H1 (cell line): ENCODE results near the gene ITPR1. TPM values are rescaled to one million over a fixed set of nuclear protein-coding genes. Genes with fewer than 3 reads are reported as not detected.

Experiments
- CTCF ChIA-PET: fragments of 300-600 bp; sonication (Branson Sonifier 250); formaldehyde crosslinking; loops from one replicate; lab custom pipeline; 2021; ENCODE audit not compliant: partially characterized antibody; lab: Charles Lee
- POLR2A ChIA-PET: fragments of 300-600 bp; sonication (Branson Sonifier 250); formaldehyde crosslinking; loops from one replicate; lab custom pipeline; 2021; ENCODE audit warnings: inconsistent platforms; ENCODE audit not compliant: partially characterized antibody; lab: Charles Lee
- DNase-seq, 2 experiments: peaks; one replicate each; pipeline versions ENCODE4 v3.0.0 to v3.0.0-alpha.2; 2010 to 2022; ENCODE audit warnings: low spot score in 2 of 2, low read depth in 1 of 2, mixed read lengths in 1 of 2
- FAIRE-seq: peaks from 2 replicates; lab custom pipeline; 2011; peaks lifted over from hg19 to GRCh38; lab: Jason Lieb, UNC
- H2AFZ ChIP-seq: 2 replicates; pipeline ENCODE4 v1.8.1; 2012; ENCODE audit warnings: low read length, inconsistent platforms
- H2AK5ac ChIP-seq: 2 replicates; pipeline ENCODE4 v1.6.1; 2013; ENCODE audit warnings: low read depth, low read length
- H2BK120ac ChIP-seq: replicated peaks from 2 replicates; pipeline ENCODE3; 2013; ENCODE audit warnings: low read depth, low read length, inconsistent platforms
- H2BK12ac ChIP-seq: 2 replicates; pipeline ENCODE4 v1.6.1; 2013; ENCODE audit warnings: low read depth, low read length
- H2BK15ac ChIP-seq: 2 replicates; pipeline ENCODE4 v1.6.1; 2013; ENCODE audit warnings: low read length
- H2BK20ac ChIP-seq: 2 replicates; pipeline ENCODE4 v1.6.1; 2013; ENCODE audit warnings: low read length
- H2BK5ac ChIP-seq: 2 replicates; pipeline ENCODE4 v1.6.1; 2013; ENCODE audit warnings: low read depth, low read length
- H3K14ac ChIP-seq: 2 replicates; pipeline ENCODE4 v1.6.1; 2013; ENCODE audit warnings: inconsistent platforms; ENCODE audit not compliant: insufficient read length
- H3K18ac ChIP-seq: 2 replicates; pipeline ENCODE4 v1.6.1; 2013; ENCODE audit warnings: low read length; ENCODE audit errors: extremely low read depth
- H3K23ac ChIP-seq: 2 replicates; pipeline ENCODE4 v1.6.1; 2013; ENCODE audit warnings: inconsistent platforms; ENCODE audit not compliant: insufficient read length
- H3K23me2 ChIP-seq: 2 replicates; pipeline ENCODE4 v1.6.1; 2013; ENCODE audit warnings: low read depth, low read length
- H3K27ac ChIP-seq: 2 replicates; pipeline ENCODE4 v1.6.1; 2011; ENCODE audit warnings: low read depth, low read length, inconsistent platforms
- H3K27me3 ChIP-seq, 4 experiments: replicated peaks in 1 of 4; 1 replicate in 1 of 4; 2 replicates in 3 of 4; pipeline versions ENCODE4 v1.6.1 to v1.8.1; 2011 to 2013; ENCODE audit warnings: low read length in 3 of 4, mild to moderate bottlenecking in 3 of 4, inconsistent platforms in 2 of 4, mixed read lengths in 2 of 4, moderate library complexity in 1 of 4; ENCODE audit not compliant: control insufficient read depth in 3 of 4, insufficient read depth in 3 of 4; ENCODE audit errors: extremely low read depth in 1 of 4
- H3K36me3 ChIP-seq, 4 experiments: 2 replicates each; pipeline versions ENCODE4 v1.6.1 to v1.8.1; 2011 to 2013; ENCODE audit warnings: mild to moderate bottlenecking in 4 of 4, low read length in 3 of 4, moderate library complexity in 2 of 4, control low read depth in 1 of 4, inconsistent platforms in 1 of 4; ENCODE audit not compliant: insufficient read depth in 4 of 4, control insufficient read depth in 2 of 4
- H3K4ac ChIP-seq: replicated peaks from 2 replicates; pipeline ENCODE3; 2013; ENCODE audit warnings: low read length, low read depth, mixed read lengths, inconsistent platforms; ENCODE audit not compliant: insufficient read length
- H3K4me1 ChIP-seq, 4 experiments: replicated peaks in 1 of 4; 1 replicate in 1 of 4; 2 replicates in 3 of 4; pipeline versions ENCODE4 v1.6.1 to v1.8.1; 2011 to 2013; ENCODE audit warnings: low read length in 3 of 4, inconsistent platforms in 2 of 4, mixed read lengths in 1 of 4; ENCODE audit not compliant: insufficient read depth in 4 of 4, control insufficient read depth in 3 of 4
- H3K4me2 ChIP-seq, 2 experiments: 2 replicates each; pipeline versions ENCODE4 v1.6.1 to v1.8.1; 2011 to 2013; ENCODE audit warnings: low read depth in 2 of 2, low read length in 2 of 2, control low read depth in 1 of 2, inconsistent platforms in 1 of 2, mild to moderate bottlenecking in 1 of 2; ENCODE audit not compliant: insufficient read depth in 1 of 2
- H3K4me3 ChIP-seq, 4 experiments: fragments of 200-600, 300-600 bp in 1 of 4; sonication (generic), shearing (Covaris generic), sonication (Bioruptor Twin) in 1 of 4; 2 replicates each; pipeline versions ENCODE4 v1.5.1 to v1.8.1; 2011 to 2016; ENCODE audit warnings: low read length in 4 of 4, low read depth in 3 of 4, control low read depth in 2 of 4, inconsistent platforms in 2 of 4, mild to moderate bottlenecking in 2 of 4, mixed read lengths in 1 of 4, moderate library complexity in 1 of 4; ENCODE audit not compliant: insufficient read depth in 2 of 4; ENCODE audit errors: extremely low read depth in 1 of 4
- H3K56ac ChIP-seq: replicated peaks from 2 replicates; pipeline ENCODE3; 2013; ENCODE audit warnings: low read depth, mild to moderate bottlenecking, mixed read lengths, low read length, inconsistent platforms; ENCODE audit not compliant: insufficient read length
- H3K79me1 ChIP-seq: 2 replicates; pipeline ENCODE4 v1.6.1; 2013; ENCODE audit warnings: low read depth, low read length, control low read depth
- H3K79me2 ChIP-seq, 2 experiments: 2 replicates each; pipeline versions ENCODE4 v1.6.1 to v1.8.1; 2012 to 2013; ENCODE audit warnings: low read length in 2 of 2, mild to moderate bottlenecking in 2 of 2, inconsistent platforms in 1 of 2; ENCODE audit not compliant: insufficient read depth in 2 of 2, control insufficient read depth in 1 of 2
- H3K9ac ChIP-seq, 4 experiments: replicated peaks in 1 of 4; 1 replicate in 1 of 4; 2 replicates in 3 of 4; pipeline versions ENCODE4 v1.6.1 to v1.8.1; 2011 to 2013; ENCODE audit warnings: low read depth in 3 of 4, low read length in 3 of 4, control low read depth in 2 of 4, mild to moderate bottlenecking in 2 of 4, moderate library complexity in 2 of 4, inconsistent platforms in 1 of 4; ENCODE audit errors: extremely low read depth in 1 of 4
- H3K9me3 ChIP-seq, 2 experiments: 2 replicates each; pipeline versions ENCODE4 v1.6.1 to v1.8.1; 2012 to 2013; ENCODE audit warnings: mild to moderate bottlenecking in 2 of 2, moderate library complexity in 2 of 2, control low read depth in 1 of 2, inconsistent platforms in 1 of 2, low read depth in 1 of 2, low read length in 1 of 2, mixed read lengths in 1 of 2; ENCODE audit not compliant: insufficient read depth in 2 of 2
- H4K20me1 ChIP-seq, 2 experiments: replicated peaks in 1 of 2; 2 replicates each; pipeline versions ENCODE3 to v1.8.1; 2011 to 2013; ENCODE audit warnings: inconsistent platforms in 2 of 2, low read length in 2 of 2, mild to moderate bottlenecking in 1 of 2; ENCODE audit not compliant: insufficient read depth in 2 of 2, control insufficient read depth in 1 of 2
- H4K5ac ChIP-seq: 2 replicates; pipeline ENCODE4 v1.6.1; 2013; ENCODE audit warnings: low read length, low read depth, mixed read lengths, inconsistent platforms; ENCODE audit not compliant: insufficient read length
- H4K8ac ChIP-seq: 2 replicates; pipeline ENCODE4 v1.8.0; 2013; ENCODE audit warnings: mild to moderate bottlenecking, moderate library complexity, low read length, inconsistent platforms; ENCODE audit not compliant: insufficient read depth; ENCODE audit errors: extremely low read depth
- H4K91ac ChIP-seq: replicated peaks from 2 replicates; pipeline ENCODE3; 2013; ENCODE audit warnings: low read length, mixed read lengths, inconsistent platforms; ENCODE audit not compliant: insufficient read length
- CTBP2 ChIP-seq: IDR thresholded peaks from 2 replicates; pipeline ENCODE4 v1.7.0; 2011; ENCODE audit warnings: borderline replicate concordance, mild to moderate bottlenecking, moderate library complexity, mixed read lengths, low read length; ENCODE audit not compliant: insufficient read depth, insufficient read length
- NRF1 ChIP-seq: IDR thresholded peaks from 2 replicates; pipeline ENCODE4 v1.6.1; 2011; ENCODE audit warnings: mild to moderate bottlenecking, low read depth, low read length, improper control_type of control experiment
- PHF8 ChIP-seq: fragments of 200-600 bp; sonication (generic); conservative IDR thresholded peaks from 2 replicates; pipeline ENCODE4 v1.7.1; 2012; ENCODE audit warnings: low read depth, mild to moderate bottlenecking, inconsistent platforms, low read length, moderate library complexity
- POU5F1 ChIP-seq: IDR thresholded peaks from 2 replicates; pipeline ENCODE4 v1.6.1; 2011; ENCODE audit warnings: low read depth, mild to moderate bottlenecking, low read length, moderate library complexity
- RFX5 ChIP-seq: IDR thresholded peaks from 2 replicates; pipeline ENCODE4 v1.6.1; 2011; ENCODE audit warnings: low read depth, low read length, improper control_type of control experiment, borderline replicate concordance
- SIRT6 ChIP-seq: IDR thresholded peaks from one replicate; pipeline ENCODE4 v1.7.1; 2012; ENCODE audit warnings: low read length, inconsistent platforms
- TAF1 ChIP-seq: IDR thresholded peaks from 2 replicates; pipeline ENCODE4 v1.6.1; 2011; ENCODE audit warnings: mild to moderate bottlenecking, low read depth, low read length
- TBP ChIP-seq: IDR thresholded peaks from 2 replicates; pipeline ENCODE4 v1.6.1; 2011; ENCODE audit warnings: low read depth, low read length, improper control_type of control experiment
- ZNF274 ChIP-seq: IDR thresholded peaks from 2 replicates; pipeline ENCODE4 v1.7.0; 2012; ENCODE audit warnings: low read length, borderline replicate concordance; ENCODE audit errors: extremely low read depth
- WGBS, 2 experiments: shearing (Covaris generic) in 1 of 2; methylation state at CpG; one replicate each; pipeline versions ENCODE4 v1.1.6 to v1.1.7; 2013 to 2015; ENCODE audit warnings: low lambda C conversion rate in 2 of 2, mixed read lengths in 2 of 2, inconsistent platforms in 1 of 2, low coverage in 1 of 2, missing lambda C conversion rate in 1 of 2; ENCODE audit not compliant: insufficient replicate concordance in 2 of 2, insufficient coverage in 1 of 2, insufficient read length in 1 of 2; ENCODE audit errors: extremely low coverage in 1 of 2, missing lambda C conversion rate in 1 of 2; 5-methylcytosine and 5-hydroxymethylcytosine counted together
- polyA plus RNA-seq, 7 experiments: library from polyadenylated mRNA; depleted of rRNA in 3 of 7; stranded (reverse) in 5 of 7; unstranded in 2 of 7; fragments of >200 nt in 5 of 7; fragments of 200-250 nt in 2 of 7; gene quantifications; 1 replicate in 5 of 7; 2 replicates in 1 of 7; 4 replicates in 1 of 7; pipeline versions ENCODE4 v1.2.1 to v1.2.3, GENCODE V29; 2011 to 2013; ENCODE audit warnings: missing spikeins in 2 of 7, mixed read lengths in 2 of 7
- total RNA-seq: library from RNA; stranded (reverse); fragmentation: NEBNext Ultra II Directional; extraction: Animal tissue kit (Norgen Biotek cat#: 25700); gene quantifications from 2 replicates; pipeline ENCODE4 v1.2.1, GENCODE V29; 2021

ITPR1 gene
- total and polyA plus RNA-seq, 2 of the 8 experiments (the other 6 are each of a cell fraction or from before 2014, with no cell fraction given), result 2.5 to 16.3 TPM

- no peak overlapping the region for H2AK5ac ChIP-seq
- no peaks in the 10 kb centered on the region for H3K27me3 ChIP-seq
- H3K79me1 ChIP-seq, result no peaks in the 10 kb centered on the region
- DNase-seq, result no peak
- WGBS, 2 experiments, result 91% methylated on average over 5 of the region's 5 CpGs; no CpG with 5 or more reads in 1 of the 2 experiments
- POLR2A ChIA-PET, result no interaction called here
- no peak overlapping the region for H3K23ac ChIP-seq
- no peak overlapping the region for H4K8ac ChIP-seq
- no peak overlapping the region for H4K5ac ChIP-seq
- peaks cover 0 to 17% (median 0%) of the 10 kb centered on the region in 4 experiments; a peak in 1 of 8 replicates for H3K36me3 ChIP-seq
- H2AFZ ChIP-seq, result no peak overlapping the region
- no peak overlapping the region for H3K9ac ChIP-seq
- H3K9me3 ChIP-seq, result peaks cover 27 to 29% of the 10 kb centered on the region in 2 experiments
- H3K56ac ChIP-seq, result no peak overlapping the region
- no peaks in the 10 kb centered on the region for H3K79me2 ChIP-seq
- no peak overlapping the region for H2BK120ac ChIP-seq
- CTCF ChIA-PET, result interaction anchor here (1.3 kb wide), 1 partner anchor 183 kb away, joined by 3 read pairs; no protein-coding TSS in a partner anchor
- H3K4me2 ChIP-seq, result no peak overlapping the region
- H3K18ac ChIP-seq, result no peak overlapping the region
- no peak overlapping the region for H3K4me3 ChIP-seq
- no peak overlapping the region for H2BK15ac ChIP-seq
- no peak overlapping the region for H2BK12ac ChIP-seq
- H3K4me1 ChIP-seq, result no peaks in the 10 kb centered on the region
- no peak overlapping the region for H3K4ac ChIP-seq
- TF ChIP-seq RFX5 (no peak), PHF8 (no peak), TAF1 (no peak), NRF1 (no peak), ZNF274 (no peak), TBP (no peak), SIRT6 (no peak), POU5F1 (no peak), CTBP2 (no peak)
- no peaks in the 10 kb centered on the region for H4K20me1 ChIP-seq
- H3K14ac ChIP-seq, result no peak overlapping the region
- no peaks in the 10 kb centered on the region for H3K23me2 ChIP-seq
- no peak overlapping the region for H4K91ac ChIP-seq
- FAIRE-seq, result no peak
- H2BK20ac ChIP-seq, result no peak overlapping the region
- H3K27ac ChIP-seq, result no peak overlapping the region
- H2BK5ac ChIP-seq, result no peak overlapping the region
Observed at GRCh38 chr3:4793311-4793710, 300.2 kb downstream of the ITPR1 start.
